Sciatic nerve (tissue), 2 donors: ENCODE data around the gene SERBP1. TPM values are rescaled to one million over a fixed set of nuclear protein-coding genes. Genes with fewer than 3 reads are reported as not detected.

ENCODE experiments used
- ATAC-seq: fragments of 200-7000 bp; cut with Tn5 transposase; one replicate; pipeline ENCODE4 v1.9.1; 2020; ENCODE audit warnings: mild to moderate bottlenecking, moderate library complexity
- DNase-seq: peaks from one replicate; pipeline ENCODE4 v3.0.0-alpha.2; 2020; ENCODE audit warnings: low spot score
- intact Hi-C: fragments of 100-400 bp; cut with DNase I; formaldehyde crosslinking; loops from one replicate; pipeline ENCODE4 v1.14.2; 2022
- total RNA-seq: library from RNA; stranded (reverse); fragmentation: NEBNext Ultra II Directional; extraction: Animal tissue kit (Norgen Biotek cat#: 25700); gene quantifications from one replicate; pipeline ENCODE4 v1.2.1, GENCODE V29; 2021
- donor health status: DM: no; HTN: no; CAD: no.
- donor health status: DM: no; HTN: no; CAD: no.

Gene SERBP1
- total RNA-seq, 1 donor from 2014 or later: 152 TPM

GRCh38 chr1:67381154-67381553 lies 49.0 kb downstream of the SERBP1 start:
- DNase-seq: no peak
- ATAC-seq: no peak
- intact Hi-C loops: no loop called here

GRCh38 chr1:67377253-67377652 lies 52.9 kb downstream of the SERBP1 start:
- DNase-seq (no peak), ATAC-seq (no peak)
- intact Hi-C loops: no loop called here

GRCh38 chr1:67376381-67376780 lies 53.8 kb downstream of the SERBP1 start:
- DNase-seq (no peak), ATAC-seq (no peak)
- intact Hi-C loops: no loop called here

GRCh38 chr1:67372898-67373297 lies 57.3 kb downstream of the SERBP1 start:
- intact Hi-C loops: no loop called here
- no peak for DNase-seq
- no peak for ATAC-seq

- ATAC-seq (no peak), DNase-seq (no peak)
- intact Hi-C loops: no loop called here
Measured at GRCh38 chr1:67372136-67372535, 58.1 kb downstream of the SERBP1 start.

- peak; percentile 45 for ATAC-seq
- intact Hi-C loops: no loop called here
Measured at GRCh38 chr1:67371681-67372080, 58.5 kb downstream of the SERBP1 start.

GRCh38 chr1:67371043-67371442 lies 59.2 kb downstream of the SERBP1 start:
- no peak for DNase-seq
- peak; percentile 90 for ATAC-seq
- intact Hi-C loops: no loop called here

More at GRCh38 chr1:67371681-67372080, 58.5 kb downstream of the SERBP1 start:
- no peak for DNase-seq

GRCh38 chr1:67368046-67368514 lies 62.1 kb downstream of the SERBP1 start:
- no peak for DNase-seq

GRCh38 chr1:67367370-67368045 lies 62.7 kb downstream of the SERBP1 start:
- intact Hi-C loops: no loop called here
- ATAC-seq: no peak
- peak; percentile 61 for DNase-seq

More at GRCh38 chr1:67368046-67368514, 62.1 kb downstream of the SERBP1 start:
- ATAC-seq: no peak
- intact Hi-C loops: no loop called here

GRCh38 chr1:67361641-67362040 lies 68.6 kb downstream of the SERBP1 start:
- no peak for DNase-seq
- ATAC-seq: no peak
- intact Hi-C loops: no loop called here

- ATAC-seq: no peak
- no peak for DNase-seq
- intact Hi-C loops: no loop called here
Measured at GRCh38 chr1:67359592-67359991, 70.6 kb downstream of the SERBP1 start.

Other genes starting within 250 kb of the SERBP1 start
- gene IL12RB2, start 122.5 kb downstream of the SERBP1 start, total RNA-seq: 2.3 TPM